Right cardiac atrium (tissue), 5 donors: ENCODE data around the gene PANX3. TPM values are rescaled to one million over a fixed set of nuclear protein-coding genes. Genes with fewer than 3 reads are reported as not detected.

ENCODE experiments used
- ATAC-seq, 2 donors: fragments of 200-7000 bp; cut with Tn5 transposase; one replicate each; pipeline versions ENCODE4 v1.8.0 to v1.9.1; 2020; ENCODE audit warnings: moderate library complexity in 2 of 2, mild to moderate bottlenecking in 1 of 2
- DNase-seq, 3 donors: peaks; one replicate each; pipeline ENCODE4 v3.0.0-alpha.2; 2020
- H3K27ac ChIP-seq: one replicate; pipeline ENCODE4 v1.5.1; 2013; ENCODE audit warnings: mild to moderate bottlenecking, low read length, control low read depth, moderate library complexity
- H3K27me3 ChIP-seq: one replicate; pipeline ENCODE4 v1.6.1; 2013; ENCODE audit not compliant: control insufficient read depth, insufficient read depth
- H3K4me1 ChIP-seq: one replicate; pipeline ENCODE4 v1.6.1; 2013; ENCODE audit warnings: low read length; ENCODE audit not compliant: control insufficient read depth, insufficient read depth
- H3K4me3 ChIP-seq: one replicate; pipeline ENCODE4 v1.5.1; 2013; ENCODE audit warnings: low read length, control low read depth
- H3K9me3 ChIP-seq: one replicate; pipeline ENCODE4 v1.6.1; 2013; ENCODE audit warnings: low read length; ENCODE audit not compliant: control insufficient read depth
- WGBS: extraction: QIAGEN DNeasy Blood & Tissue Kit; methylation state at CpG from one replicate; pipeline ENCODE4 v1.1.7; 2013; 5-methylcytosine and 5-hydroxymethylcytosine counted together
- intact Hi-C, 4 donors: fragments of 100-400 bp; cut with DNase I; formaldehyde crosslinking; loops; one replicate each; pipeline versions ENCODE4 v1.11.0 to v1.14.0; 2022 to 2023
- long read RNA-seq, 4 donors: library from polyadenylated mRNA; unstranded; transcript quantifications; one replicate each; pipeline ENCODE4 v2.0.0, GENCODE V29; 2020 to 2021
- polyA plus RNA-seq: library from polyadenylated mRNA; stranded (reverse); fragments of 200-250 nt; gene quantifications from one replicate; pipeline ENCODE4 v1.2.3, GENCODE V29; 2013
- total RNA-seq, 4 donors: library from RNA; stranded (reverse); fragmentation: NEBNext Ultra II Directional; extraction: Animal tissue kit (Norgen Biotek cat#: 25700); gene quantifications; one replicate each; pipeline ENCODE4 v1.2.1, GENCODE V29; 2021
- donor health status: healthy with polysubstance abuse.
- donor health status: DM: no; HTN: yes; CAD: no.
- donor health status: DM: no; HTN: no; CAD: no.
- donor health status: DM: no; HTN: yes; CAD: no; lungs with severe emphysema.
- donor health status: DM: yes; HTN: yes; CAD: no.

The PANX3 gene, protein sequence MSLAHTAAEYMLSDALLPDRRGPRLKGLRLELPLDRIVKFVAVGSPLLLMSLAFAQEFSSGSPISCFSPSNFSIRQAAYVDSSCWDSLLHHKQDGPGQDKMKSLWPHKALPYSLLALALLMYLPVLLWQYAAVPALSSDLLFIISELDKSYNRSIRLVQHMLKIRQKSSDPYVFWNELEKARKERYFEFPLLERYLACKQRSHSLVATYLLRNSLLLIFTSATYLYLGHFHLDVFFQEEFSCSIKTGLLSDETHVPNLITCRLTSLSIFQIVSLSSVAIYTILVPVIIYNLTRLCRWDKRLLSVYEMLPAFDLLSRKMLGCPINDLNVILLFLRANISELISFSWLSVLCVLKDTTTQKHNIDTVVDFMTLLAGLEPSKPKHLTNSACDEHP
- total RNA-seq (not detected), polyA plus RNA-seq (not detected)
- long read RNA-seq, donor 1 = 0 reads
- long read RNA-seq, donor 2 = 0 reads
- long read RNA-seq, donor 3 = 0 reads
- long read RNA-seq, donor 4 = 0 reads

DNA sequence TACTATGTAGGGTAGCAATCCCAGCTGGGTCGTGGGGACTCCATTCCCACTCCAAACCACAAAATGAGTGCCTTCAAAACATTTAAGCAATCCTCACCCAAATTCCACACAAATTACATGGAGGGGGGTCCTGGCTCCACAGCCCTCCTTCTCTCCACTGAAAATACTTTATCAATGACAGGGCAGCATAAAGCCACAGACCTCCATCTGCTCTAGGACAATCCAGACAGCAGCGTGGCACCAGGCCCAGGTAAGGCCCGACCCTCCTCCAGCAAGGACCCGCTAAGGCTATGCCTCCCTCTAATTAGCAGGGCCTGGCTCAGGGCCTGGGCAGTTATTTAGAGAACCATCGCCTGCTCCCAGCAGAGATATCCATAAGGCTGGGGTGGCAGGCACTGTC lies at the start of gene PANX3:
PANX3 (plus strand) TSS at position 365 of the 400 bp plus-strand sequence. CDS start 129 bp downstream, outside the sequence.
- intact Hi-C loops = no loop called here
- DNase-seq (no peak), ATAC-seq (no peak)
- H3K9me3 ChIP-seq = no peaks in the 10 kb centered on the region
- no peak within 1 kb of the TSS for H3K4me3 ChIP-seq
- 77% methylated on average over 5 of the region's 5 CpGs for WGBS
- no peaks in the 10 kb centered on the region for H3K4me1 ChIP-seq
- no peaks in the 10 kb centered on the region for H3K27me3 ChIP-seq
- H3K27ac ChIP-seq = no peak within 1 kb of the TSS

DNA sequence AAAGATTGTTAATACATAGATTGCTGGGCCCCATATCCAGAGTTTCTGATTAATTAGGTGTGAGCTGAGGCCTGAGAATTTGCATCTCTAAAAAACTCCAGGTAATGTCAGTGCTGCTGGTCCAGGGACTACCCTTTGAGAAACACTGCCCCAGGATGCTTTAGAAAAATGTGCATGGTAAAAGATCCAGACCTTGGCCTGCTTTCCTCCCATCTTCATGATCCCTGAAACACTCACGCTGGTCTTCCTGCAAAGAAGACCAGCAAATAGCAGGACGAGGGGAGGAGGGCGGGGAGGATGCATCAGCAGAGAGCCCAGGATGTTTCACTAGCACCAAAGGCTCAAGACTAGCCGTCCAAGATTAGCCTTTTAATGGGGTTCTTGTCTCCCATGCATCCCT lies 41.5 kb upstream of the PANX3 start, which contains the start of gene OR8A1:
OR8A1 (plus strand) TSS at position 301 of the 400 bp plus-strand sequence. CDS start 123 bp downstream, outside the sequence.
- no peak within 1 kb of the TSS for H3K4me3 ChIP-seq
- intact Hi-C loops = no loop called here
- no peaks in the 10 kb centered on the region for H3K4me1 ChIP-seq
- H3K27ac ChIP-seq = no peak within 1 kb of the TSS
- 58% methylated on average over 4 of the region's 4 CpGs for WGBS
- DNase-seq = no peak
- no peaks in the 10 kb centered on the region for H3K9me3 ChIP-seq
- no peaks in the 10 kb centered on the region for H3K27me3 ChIP-seq
- no peak for ATAC-seq

DNA sequence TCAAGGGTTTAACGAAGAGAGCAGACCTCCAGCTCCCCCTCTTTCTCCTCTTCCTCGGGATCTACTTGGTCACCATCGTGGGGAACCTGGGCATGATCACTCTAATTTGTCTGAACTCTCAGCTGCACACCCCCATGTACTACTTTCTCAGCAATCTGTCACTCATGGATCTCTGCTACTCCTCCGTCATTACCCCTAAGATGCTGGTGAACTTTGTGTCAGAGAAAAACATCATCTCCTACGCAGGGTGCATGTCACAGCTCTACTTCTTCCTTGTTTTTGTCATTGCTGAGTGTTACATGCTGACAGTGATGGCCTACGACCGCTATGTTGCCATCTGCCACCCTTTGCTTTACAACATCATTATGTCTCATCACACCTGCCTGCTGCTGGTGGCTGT lies 41.1 kb upstream of the PANX3 start:
- no peak for DNase-seq
- ATAC-seq = no peak
- Histone ChIP-seq H3K4me1 (no peaks in the 10 kb centered on the region), H3K27ac (no peak overlapping the region), H3K4me3 (no peak overlapping the region), H3K27me3 (no peaks in the 10 kb centered on the region), H3K9me3 (no peaks in the 10 kb centered on the region)
- WGBS = 90% methylated on average over 7 of the region's 7 CpGs
- intact Hi-C loops = no loop called here

DNA sequence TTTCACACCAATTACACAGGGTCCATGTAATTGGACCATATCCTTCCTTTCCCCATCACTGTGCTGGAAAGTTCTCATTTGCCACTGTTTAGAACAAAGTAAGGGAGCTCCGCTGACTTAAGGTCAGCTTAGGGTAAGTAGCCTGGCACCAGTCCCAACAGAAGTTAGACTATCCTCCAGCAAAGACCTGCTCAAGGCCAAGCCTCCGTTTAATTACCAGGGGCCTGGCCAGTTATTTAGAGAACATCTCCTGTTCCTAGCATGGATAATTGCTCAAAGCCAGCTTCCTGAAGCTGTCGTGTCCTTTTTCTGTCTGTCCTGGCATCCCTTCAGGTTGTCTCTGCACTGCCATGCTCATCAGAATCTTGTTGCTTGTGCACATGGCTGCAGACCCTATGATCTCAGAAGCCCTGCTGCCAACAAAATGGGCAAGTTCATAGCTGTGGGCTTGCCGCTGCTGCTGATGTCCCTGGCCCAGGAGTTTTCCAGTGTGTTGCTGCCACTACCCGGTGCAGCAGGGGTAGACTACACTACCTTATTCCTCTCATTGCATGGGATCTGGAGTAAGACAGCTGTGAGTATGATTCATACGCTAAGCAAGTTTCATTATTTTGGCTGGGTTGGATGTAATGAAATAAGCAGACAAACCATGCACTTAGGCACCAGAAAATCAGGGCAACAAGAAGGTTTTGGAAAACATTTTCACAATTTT lies 33.4 kb upstream of the PANX3 start:
- H3K4me1 ChIP-seq = no peaks in the 10 kb centered on the region
- H3K4me3 ChIP-seq = no peak overlapping the region
- no peak for DNase-seq
- ATAC-seq = peak; percentile 59 to 72
- no peaks in the 10 kb centered on the region for H3K27me3 ChIP-seq
- intact Hi-C loops = no loop called here
- no peaks in the 10 kb centered on the region for H3K9me3 ChIP-seq
- WGBS = 45% methylated on average over 6 of the region's 6 CpGs
- no peak overlapping the region for H3K27ac ChIP-seq

DNA sequence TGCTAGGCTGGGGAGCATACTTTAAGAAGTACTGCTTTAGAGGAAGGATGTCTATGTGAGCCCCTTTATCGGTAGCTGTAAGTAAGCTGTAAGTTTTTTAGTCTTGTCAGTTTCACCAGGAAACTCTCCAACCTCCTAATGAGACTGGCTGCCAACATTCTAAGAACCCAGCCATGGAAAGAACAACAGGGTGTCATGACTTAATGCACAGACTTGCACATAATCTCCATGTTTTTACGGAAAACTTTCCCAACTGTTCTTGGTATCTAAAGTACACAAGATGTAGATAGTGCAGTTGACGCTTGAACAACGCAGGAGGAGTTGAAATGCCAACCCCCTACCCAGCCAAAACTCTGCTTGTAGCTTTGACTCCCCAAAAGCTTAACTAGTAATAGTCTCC lies 32.5 kb upstream of the PANX3 start:
- no peak for DNase-seq
- Histone ChIP-seq H3K27me3 (no peaks in the 10 kb centered on the region), H3K9me3 (no peaks in the 10 kb centered on the region), H3K4me3 (no peak overlapping the region), H3K4me1 (no peaks in the 10 kb centered on the region), H3K27ac (no peak overlapping the region)
- intact Hi-C loops = no loop called here
- 51% methylated on average over 4 of the region's 4 CpGs for WGBS
- ATAC-seq = peak; percentile 7 to 71

DNA sequence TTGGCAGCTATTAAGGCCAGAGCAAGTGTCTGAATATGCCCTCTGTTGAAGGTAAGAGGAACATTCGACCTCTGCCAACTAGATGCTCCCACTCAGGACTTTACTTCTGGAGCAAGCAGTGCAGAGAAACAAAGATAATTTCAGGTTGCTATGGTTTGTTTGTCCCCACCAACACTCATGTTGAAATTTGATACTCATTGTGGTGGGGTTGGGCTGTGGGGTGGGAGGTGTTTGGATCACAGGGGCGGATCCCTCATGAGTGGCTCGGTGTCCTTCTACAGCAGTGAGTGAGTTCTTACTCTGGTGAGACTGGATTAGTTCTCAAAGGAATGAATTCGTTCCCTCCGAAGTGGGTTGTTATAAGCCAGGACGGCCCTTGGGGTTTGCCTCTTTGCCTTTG lies 29.4 kb upstream of the PANX3 start:
- ATAC-seq = peak; percentile 59 to 83

DNA sequence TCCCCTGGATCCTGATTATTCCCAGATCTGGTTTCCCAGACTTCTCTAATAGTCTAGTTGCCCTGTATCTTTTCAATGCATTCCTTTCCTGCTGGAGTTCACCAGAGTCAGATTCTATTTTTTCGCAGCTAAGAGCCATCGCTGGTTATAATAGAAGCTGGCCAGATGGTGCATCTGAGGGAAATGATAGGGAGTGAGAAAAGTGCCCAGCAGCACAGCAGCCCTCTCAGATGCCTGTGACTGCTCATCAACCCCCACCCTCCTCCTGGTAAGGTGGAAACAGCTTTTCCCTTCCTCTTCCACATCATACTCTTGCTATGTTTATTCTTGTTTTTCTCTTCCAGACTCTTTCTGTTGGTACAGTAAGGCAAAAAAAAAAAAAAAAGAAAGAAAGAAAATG lies 28.7 kb upstream of the PANX3 start:
- ATAC-seq = peak in 1 of 2 donors; percentile 59

More for the DNA sequence above, 29.4 kb upstream of the PANX3 start:
- peak in 1 of 3 donors; percentile 25 for DNase-seq
- intact Hi-C loops = loop anchor here in 1 of 4 donors (5.0 kb wide), 1 partner anchor 170 kb away; no protein-coding TSS in a partner anchor
- no peaks in the 10 kb centered on the region for H3K4me1 ChIP-seq
- H3K27me3 ChIP-seq = no peaks in the 10 kb centered on the region
- H3K27ac ChIP-seq = no peak overlapping the region
- no peak overlapping the region for H3K4me3 ChIP-seq
- WGBS = 75% methylated on average over 6 of the region's 6 CpGs
- H3K9me3 ChIP-seq = no peaks in the 10 kb centered on the region

DNA sequence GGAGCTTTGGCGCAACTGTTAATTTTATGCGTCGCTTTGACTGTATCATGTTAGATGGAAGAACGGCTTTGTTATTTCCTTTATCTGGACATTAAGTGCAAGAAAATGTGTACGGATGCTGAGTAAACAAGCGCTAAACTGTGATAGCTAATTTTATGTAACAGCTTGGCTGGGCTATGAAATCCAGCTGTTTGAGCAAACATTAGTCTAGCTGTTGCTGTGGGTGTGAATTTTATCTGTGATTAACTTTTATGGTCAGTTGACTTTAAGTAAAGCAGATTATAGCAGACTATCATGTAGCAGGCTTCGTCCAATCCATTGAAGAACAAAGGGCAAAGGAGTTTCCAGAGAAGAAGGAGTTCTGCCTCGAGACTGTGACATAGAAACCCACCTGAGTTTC lies 27.4 kb upstream of the PANX3 start:
- no peak for ATAC-seq
- intact Hi-C loops = loop anchor here in 1 of 4 donors (5.0 kb wide), 1 partner anchor 171 kb away; no protein-coding TSS in a partner anchor
- WGBS = 59% methylated on average over 8 of the region's 8 CpGs
- no peak overlapping the region for H3K4me3 ChIP-seq
- no peaks in the 10 kb centered on the region for H3K9me3 ChIP-seq
- no peaks in the 10 kb centered on the region for H3K27me3 ChIP-seq
- no peaks in the 10 kb centered on the region for H3K4me1 ChIP-seq
- H3K27ac ChIP-seq = no peak overlapping the region
- DNase-seq = no peak

More for the DNA sequence above, 28.7 kb upstream of the PANX3 start:
- no peak overlapping the region for H3K4me3 ChIP-seq
- H3K27me3 ChIP-seq = no peaks in the 10 kb centered on the region
- intact Hi-C loops = loop anchor here in 1 of 4 donors (5.0 kb wide), 1 partner anchor 170 kb away; no protein-coding TSS in a partner anchor
- H3K4me1 ChIP-seq = no peaks in the 10 kb centered on the region
- H3K27ac ChIP-seq = no peak overlapping the region
- DNase-seq = no peak
- H3K9me3 ChIP-seq = no peaks in the 10 kb centered on the region
- WGBS = 65% methylated on average over 2 of the region's 2 CpGs

DNA sequence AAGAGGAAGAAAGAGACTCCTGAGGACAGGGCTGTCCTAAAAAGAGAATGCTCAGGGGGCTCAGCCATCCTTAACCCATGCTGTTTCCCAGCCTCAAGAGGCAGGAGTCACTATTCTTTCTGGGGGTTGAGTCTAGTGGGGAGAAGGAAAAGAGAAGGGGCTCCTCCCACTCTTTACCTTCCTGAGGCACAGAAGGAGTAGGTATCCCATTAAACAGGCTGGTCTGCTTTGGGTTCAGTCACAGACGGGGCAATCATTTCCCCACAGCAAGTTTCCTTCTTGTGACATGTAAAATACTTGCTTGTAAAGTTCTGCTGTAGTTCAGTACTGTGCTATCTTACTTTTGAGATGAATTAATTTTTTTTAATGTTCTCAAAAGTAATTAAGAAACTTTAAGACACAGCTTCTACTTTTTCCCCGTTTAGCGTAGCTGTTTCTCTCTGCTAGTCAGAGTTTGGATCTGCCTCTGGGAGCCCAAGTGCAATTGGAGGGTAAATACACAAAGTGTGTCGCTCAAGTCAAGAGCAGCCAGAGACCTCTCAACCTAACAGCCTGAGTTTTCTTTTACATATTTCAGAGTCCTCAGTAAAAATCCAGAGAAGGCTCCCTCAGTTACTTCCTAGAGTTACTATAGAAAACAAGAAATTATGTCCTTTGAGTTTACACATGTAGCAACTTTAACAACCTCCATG lies 26.4 kb upstream of the PANX3 start:
- no peaks in the 10 kb centered on the region for H3K27me3 ChIP-seq
- no peak overlapping the region for H3K27ac ChIP-seq
- intact Hi-C loops = loop anchor here in 3 of 4 donors (5.0 kb wide), 2 partner anchors 168 to 173 kb away; no protein-coding TSS in a partner anchor
- ATAC-seq (no peak), DNase-seq (no peak)
- H3K4me1 ChIP-seq = no peaks in the 10 kb centered on the region
- no peak overlapping the region for H3K4me3 ChIP-seq
- 71% methylated on average over 4 of the region's 4 CpGs for WGBS
- H3K9me3 ChIP-seq = no peaks in the 10 kb centered on the region

DNA sequence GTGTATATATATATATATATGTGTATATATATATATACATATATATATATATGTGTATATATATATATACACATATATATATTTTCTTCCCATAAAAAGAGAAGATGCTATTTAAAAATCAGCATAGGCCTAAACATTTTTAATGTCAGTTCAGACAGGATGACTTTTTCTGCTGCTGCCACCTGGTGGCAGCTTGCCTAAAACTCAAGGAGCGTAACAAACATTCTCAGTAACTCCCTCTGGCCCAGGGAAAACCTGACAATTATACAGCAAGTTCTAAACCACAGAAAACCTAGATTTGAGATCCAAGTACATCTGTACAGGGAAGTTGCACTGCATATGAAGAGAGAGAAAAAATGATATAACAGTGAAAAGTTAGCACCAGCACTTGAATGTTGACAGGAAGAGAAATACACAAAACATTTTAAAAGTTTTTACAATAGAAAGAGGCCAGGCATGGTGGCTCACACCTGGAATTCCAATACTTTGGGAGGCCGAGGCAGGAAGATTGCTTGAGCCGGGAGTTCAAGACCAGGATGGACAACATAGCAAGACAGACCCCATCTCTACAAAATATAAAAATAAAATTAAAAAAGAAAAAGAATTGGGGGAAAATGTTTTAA lies 24.9 kb upstream of the PANX3 start:
- H3K4me3 ChIP-seq = no peak overlapping the region
- WGBS = 37% methylated on average over 3 of the region's 3 CpGs
- ATAC-seq (peak in 1 of 2 donors; percentile 58), DNase-seq (peak; percentile 68 to 89 (median 72))
- no peak overlapping the region for H3K27ac ChIP-seq
- intact Hi-C loops = loop anchor here in 2 of 4 donors (5.0 kb wide), 1 partner anchor 169 kb away; no protein-coding TSS in a partner anchor
- H3K9me3 ChIP-seq = no peaks in the 10 kb centered on the region
- H3K27me3 ChIP-seq = no peaks in the 10 kb centered on the region
- no peaks in the 10 kb centered on the region for H3K4me1 ChIP-seq
